ENCODE data around the gene DEFB127. TPM values are rescaled to one million over a fixed set of nuclear protein-coding genes. Genes with fewer than 3 reads are reported as not detected.
"Not testable (repeated sequence)": the region's sequence is repeated elsewhere in the genome, so short reads cannot be mapped to it uniquely, and the experiment has no call there.

The DEFB127 gene, protein sequence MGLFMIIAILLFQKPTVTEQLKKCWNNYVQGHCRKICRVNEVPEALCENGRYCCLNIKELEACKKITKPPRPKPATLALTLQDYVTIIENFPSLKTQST
- total RNA-seq, result not detected in 2 replicates

GRCh38 chr20:157154-157553 lies at the start of gene DEFB127:
DEFB127 (plus strand) TSS chr20:157454; CDS start chr20:157545, 91 bp downstream.
- H3K4me3 ChIP-seq (ENCODE audit: low read depth, low read length), result no peak within 1 kb of the TSS
- no peak for DNase-seq (ENCODE audit: low read depth)
- no peak for TF ChIP-seq CTCF (IDR thresholded peaks at IDR 0.05; ENCODE audit: insufficient read depth, low read depth, low read length)

GRCh38 chr20:112396-112795 lies 44.9 kb upstream of the DEFB127 start:
- TF ChIP-seq CTCF (IDR thresholded peaks at IDR 0.05; ENCODE audit: insufficient read depth, low read depth, low read length), result no peak
- no peak for DNase-seq (ENCODE audit: low read depth)
- H3K4me3 ChIP-seq (ENCODE audit: low read depth, low read length), result no peak overlapping the region

DNA sequence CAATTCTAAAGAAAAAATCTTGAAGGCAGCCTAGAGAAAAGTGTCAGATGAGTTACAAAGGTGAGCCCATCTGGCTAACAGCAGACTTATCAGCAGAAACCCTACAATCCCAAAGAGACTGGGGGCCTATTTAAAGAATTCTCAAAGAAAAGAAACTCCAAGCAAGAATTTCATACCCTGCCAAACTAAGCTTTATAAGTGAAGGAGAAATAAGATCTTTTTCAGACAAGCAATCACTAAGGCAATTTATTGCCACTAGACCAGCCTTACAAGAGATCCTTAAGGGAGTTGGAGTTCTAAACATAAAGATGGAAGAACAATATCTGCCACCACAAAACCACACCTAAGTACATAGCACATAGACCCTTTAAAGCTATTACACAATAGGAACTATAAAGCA lies 39.7 kb upstream of the DEFB127 start:
- DNase-seq (ENCODE audit: low read depth), result no peak
- no peak overlapping the region for H3K4me3 ChIP-seq (ENCODE audit: low read depth, low read length)

GRCh38 chr20:129786-130323 lies 27.4 kb upstream of the DEFB127 start:
- not testable (repeated sequence) for DNase-seq (ENCODE audit: low read depth)
- H3K4me3 ChIP-seq (ENCODE audit: low read depth, low read length), result peak overlapping the region; percentile 38

More for the DNA sequence above, 39.7 kb upstream of the DEFB127 start:
- TF ChIP-seq CTCF (IDR thresholded peaks at IDR 0.05; ENCODE audit: insufficient read depth, low read depth, low read length), result no peak

GRCh38 chr20:137668-138490 lies 19.4 kb upstream of the DEFB127 start:
- TF ChIP-seq CTCF (IDR thresholded peaks at IDR 0.05; ENCODE audit: insufficient read depth, low read depth, low read length), result peak; percentile 20
- no peak overlapping the region for H3K4me3 ChIP-seq (ENCODE audit: low read depth, low read length)
- no peak for DNase-seq (ENCODE audit: low read depth)

GRCh38 chr20:142290-142689 lies 15.0 kb upstream of the DEFB127 start, which contains the start of gene DEFB126:
DEFB126 (plus strand) TSS chr20:142590; CDS start chr20:142629, 39 bp downstream.
- DNase-seq (ENCODE audit: low read depth), result no peak
- no peak for TF ChIP-seq CTCF (IDR thresholded peaks at IDR 0.05; ENCODE audit: insufficient read depth, low read depth, low read length)
- no peak within 1 kb of the TSS for H3K4me3 ChIP-seq (ENCODE audit: low read depth, low read length)

DNA sequence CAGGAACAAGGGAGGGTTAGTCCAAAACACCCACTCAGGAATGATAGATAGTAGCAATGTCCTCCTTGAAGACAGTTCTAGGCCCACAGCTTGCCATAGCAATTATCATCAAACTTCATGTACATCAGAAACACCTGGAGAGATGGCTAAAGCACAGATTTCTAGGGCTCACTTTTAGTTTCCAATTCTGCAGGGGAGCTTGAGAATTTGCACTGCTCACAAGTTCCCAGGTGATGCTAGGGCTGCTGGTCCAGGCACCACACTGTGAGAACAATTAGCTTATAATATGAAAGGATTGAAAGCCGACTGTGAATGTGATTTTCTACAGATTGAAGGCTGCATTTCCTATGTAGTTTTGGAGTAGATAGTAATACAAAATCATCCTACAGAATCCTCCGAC lies 11.4 kb upstream of the DEFB127 start:
- DNase-seq (ENCODE audit: low read depth), result no peak
- TF ChIP-seq CTCF (IDR thresholded peaks at IDR 0.05; ENCODE audit: insufficient read depth, low read depth, low read length), result no peak
- H3K4me3 ChIP-seq (ENCODE audit: low read depth, low read length), result no peak overlapping the region

Data from fibroblast of villous mesenchyme (primary cell).